ENCODE measurements around the gene DIAPH2.

DNA sequence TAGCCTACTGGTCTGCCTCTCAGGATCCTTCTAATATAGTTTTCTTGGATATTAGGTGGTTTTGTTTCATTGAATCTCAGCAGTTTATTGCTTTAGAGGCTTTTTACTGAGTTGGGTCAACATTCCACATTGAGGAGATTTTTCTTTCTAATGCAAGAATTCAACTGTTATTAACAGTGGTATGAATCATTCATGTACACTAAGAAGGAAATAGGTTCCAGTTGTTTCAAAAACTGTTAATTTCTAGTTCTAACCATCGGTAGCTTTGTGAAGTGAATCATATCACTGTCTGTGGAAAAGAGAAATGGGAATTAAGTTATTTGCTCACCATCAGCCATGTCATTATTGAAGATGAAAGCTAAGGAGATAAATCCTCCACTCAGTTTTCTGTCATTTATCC is 530.5 kb downstream of the DIAPH2 start:
- TF ChIP-seq EZH2 (IDR thresholded peaks at IDR 0.05; ENCODE audit: insufficient read depth, poor library complexity, severe bottlenecking) (no peak), EZH2phosphoT487 (IDR thresholded peaks at IDR 0.05; ENCODE audit: insufficient read depth, low read depth) (no peak)

All from GM23248 (cell line).